ENCODE results near the gene MATN4.

MATN4 gene

GRCh38 chr20:45340951-45341350 lies 32.9 kb upstream of the MATN4 start:
- no peak for DNase-seq (ENCODE audit: low read depth, low spot score)

- DNase-seq (ENCODE audit: low read depth, low spot score) = no peak
Observed at GRCh38 chr20:45340236-45340847, 32.2 kb upstream of the MATN4 start.

- no peak for DNase-seq (ENCODE audit: low read depth, low spot score)
Observed at GRCh38 chr20:45339799-45340198, 31.7 kb upstream of the MATN4 start.

- no peak for DNase-seq (ENCODE audit: low read depth, low spot score)
Observed at GRCh38 chr20:45339084-45339483, 31.0 kb upstream of the MATN4 start.

- no peak for DNase-seq (ENCODE audit: low read depth, low spot score)
Observed at GRCh38 chr20:45338121-45339030, 30.3 kb upstream of the MATN4 start.

GRCh38 chr20:45337367-45338120 lies 29.4 kb upstream of the MATN4 start:
- DNase-seq (ENCODE audit: low read depth, low spot score) = no peak

GRCh38 chr20:45336530-45337366 lies 28.6 kb upstream of the MATN4 start:
- no peak for DNase-seq (ENCODE audit: low read depth, low spot score)

- DNase-seq (ENCODE audit: low read depth, low spot score) = no peak
Observed at GRCh38 chr20:45330476-45330875, 22.4 kb upstream of the MATN4 start.

GRCh38 chr20:45329497-45330319 lies 21.6 kb upstream of the MATN4 start:
- DNase-seq (ENCODE audit: low read depth, low spot score) = no peak

- DNase-seq (ENCODE audit: low read depth, low spot score) = no peak
Observed at GRCh38 chr20:45328451-45328850, 20.4 kb upstream of the MATN4 start.

GRCh38 chr20:45325371-45325770 lies 17.3 kb upstream of the MATN4 start:
- DNase-seq (ENCODE audit: low read depth, low spot score) = no peak

- DNase-seq (ENCODE audit: low read depth, low spot score) = no peak
Observed at GRCh38 chr20:45323731-45324130, 15.6 kb upstream of the MATN4 start.

- DNase-seq (ENCODE audit: low read depth, low spot score) = no peak
Observed at GRCh38 chr20:45322952-45323383, 14.9 kb upstream of the MATN4 start.

- DNase-seq (ENCODE audit: low read depth, low spot score) = no peak
Observed at GRCh38 chr20:45320948-45321595, 13.0 kb upstream of the MATN4 start.

- no peak for DNase-seq (ENCODE audit: low read depth, low spot score)
Observed at GRCh38 chr20:45318948-45319347, 10.8 kb upstream of the MATN4 start.

- DNase-seq (ENCODE audit: low read depth, low spot score) = no peak
Observed at GRCh38 chr20:45318386-45318939, 10.4 kb upstream of the MATN4 start.

GRCh38 chr20:45317826-45318225 lies 9.7 kb upstream of the MATN4 start:
- DNase-seq (ENCODE audit: low read depth, low spot score) = no peak

GRCh38 chr20:45316150-45317080 lies 8.3 kb upstream of the MATN4 start:
- DNase-seq (ENCODE audit: low read depth, low spot score) = no peak

GRCh38 chr20:45315672-45316071 lies 7.6 kb upstream of the MATN4 start:
- DNase-seq (ENCODE audit: low read depth, low spot score) = no peak

All from brain pericyte (primary cell).